Spleen (tissue), 11 donors: ENCODE data around the gene EHD2. TPM values are rescaled to one million over a fixed set of nuclear protein-coding genes. Genes with fewer than 3 reads are reported as not detected.
"Not testable (repeated sequence)": the region's sequence is repeated elsewhere in the genome, so short reads cannot be mapped to it uniquely, and the experiment has no call there.

Experiments used
- DNase-seq: peaks from one replicate; pipeline ENCODE4 v3.0.0-alpha.2; 2020
- H3K27ac ChIP-seq, 8 donors: fragments of 200-600 bp; sonication (generic) in 7 of 8; 1 replicate in 4 of 8; 2 replicates in 4 of 8; pipeline versions ENCODE4 v1.5.0 to v1.8.0; 2016 to 2021; ENCODE audit warnings: inconsistent platforms in 4 of 8, mild to moderate bottlenecking in 4 of 8, moderate library complexity in 1 of 8
- H3K27me3 ChIP-seq, 7 donors: fragments of 200-600 bp; sonication (generic) in 6 of 7; replicated peaks in 1 of 7; 1 replicate in 4 of 7; 2 replicates in 3 of 7; pipeline versions ENCODE4 v1.5.0 to v1.8.0; 2016 to 2021; ENCODE audit warnings: inconsistent platforms in 3 of 7, mild to moderate bottlenecking in 1 of 7
- H3K36me3 ChIP-seq, 6 donors: fragments of 200-600 bp; sonication (generic) in 5 of 6; 1 replicate in 4 of 6; 2 replicates in 2 of 6; pipeline versions ENCODE4 v1.5.0 to v1.8.0; 2016 to 2021; ENCODE audit warnings: inconsistent platforms in 2 of 6
- H3K4me1 ChIP-seq, 6 donors: fragments of 200-600 bp; sonication (generic) in 5 of 6; 1 replicate in 3 of 6; 2 replicates in 3 of 6; pipeline versions ENCODE4 v1.5.0 to v1.8.0; 2016 to 2021; ENCODE audit warnings: inconsistent platforms in 3 of 6
- H3K4me3 ChIP-seq, 8 donors: fragments of 200-600 bp; sonication (generic) in 7 of 8; 1 replicate in 4 of 8; 2 replicates in 4 of 8; pipeline versions ENCODE4 v1.5.0 to v1.8.0; 2016 to 2021; ENCODE audit warnings: inconsistent platforms in 4 of 8, mild to moderate bottlenecking in 4 of 8, moderate library complexity in 2 of 8
- H3K9me3 ChIP-seq, 8 donors: fragments of 200-600 bp; sonication (generic) in 7 of 8; 1 replicate in 4 of 8; 2 replicates in 4 of 8; pipeline versions ENCODE4 v1.5.0 to v1.8.0; 2016 to 2021; ENCODE audit warnings: inconsistent platforms in 4 of 8
- POLR2A ChIP-seq, 3 donors: fragments of 450-650 bp; IDR thresholded peaks; one replicate each; pipeline ENCODE4 v1.5.1; 2017; ENCODE audit warnings: antibody characterized with exemption in 3 of 3, mild to moderate bottlenecking in 1 of 3
- POLR2AphosphoS5 ChIP-seq, 3 donors: sonication (generic); formaldehyde crosslinking; IDR thresholded peaks; one replicate each; pipeline ENCODE4 v1.5.1; 2017; ENCODE audit warnings: antibody characterized with exemption in 3 of 3
- WGBS, 5 donors: extraction: QIAGEN DNeasy Blood & Tissue Kit in 3 of 5; methylation state at CpG; one replicate each; pipeline versions ENCODE4 v1.1.5 to v1.1.7; 2013 to 2018; 5-methylcytosine and 5-hydroxymethylcytosine counted together
- intact Hi-C: fragments of 100-400 bp; cut with DNase I; formaldehyde crosslinking; loops from one replicate; pipeline ENCODE4 v1.15.0; 2023; ENCODE audit warnings: low total_unique reads
- polyA plus RNA-seq, 3 donors: library from polyadenylated mRNA; stranded (reverse); fragments of 200-250 nt; gene quantifications; one replicate each; pipeline ENCODE4 v1.2.1, GENCODE V29; 2013
- total RNA-seq, 7 donors: library from RNA; depleted of rRNA in 3 of 7; stranded (reverse); fragments of >200 nt in 3 of 7; fragmentation: NEBNext Ultra II Directional in 4 of 7; extraction: Animal tissue kit (Norgen Biotek cat#: 25700) in 4 of 7; gene quantifications; one replicate each; pipeline versions ENCODE4 v1.1.0 to v1.2.1, GENCODE V29; 2016 to 2021
- TF ChIP-seq, protein P1 (sequence below), 11 experiments: fragments of 200-600 bp in 7 of 11; fragments of 450-650 bp in 4 of 11; sonication (generic) in 4 of 11; IDR thresholded peaks in 8 of 11; conservative IDR thresholded peaks in 3 of 11; 1 replicate in 7 of 11; 2 replicates in 4 of 11; pipeline versions ENCODE4 v1.4.0 to v1.8.0; 2016 to 2021; ENCODE audit warnings: antibody characterized with exemption in 11 of 11, inconsistent platforms in 4 of 11, mild to moderate bottlenecking in 1 of 11
- donor health status: healthy with polysubstance abuse.
- donor health status: DM: no; HTN: no; CAD: no; lungs with moderate emphysema.
- donor health status: DM: no; HTN: no; CAD: no.
- donor health status: Bipolar disorder and iron deficiency.
- donor health status: healthy.
- donor health status: DM: no; HTN: no; CAD: no.
- donor health status: DM: yes; HTN: yes; CAD: no.

EHD2 gene
- total and polyA plus RNA-seq, 10 donors, result 6.9 to 87.7 (median 57.5) TPM

DNA sequence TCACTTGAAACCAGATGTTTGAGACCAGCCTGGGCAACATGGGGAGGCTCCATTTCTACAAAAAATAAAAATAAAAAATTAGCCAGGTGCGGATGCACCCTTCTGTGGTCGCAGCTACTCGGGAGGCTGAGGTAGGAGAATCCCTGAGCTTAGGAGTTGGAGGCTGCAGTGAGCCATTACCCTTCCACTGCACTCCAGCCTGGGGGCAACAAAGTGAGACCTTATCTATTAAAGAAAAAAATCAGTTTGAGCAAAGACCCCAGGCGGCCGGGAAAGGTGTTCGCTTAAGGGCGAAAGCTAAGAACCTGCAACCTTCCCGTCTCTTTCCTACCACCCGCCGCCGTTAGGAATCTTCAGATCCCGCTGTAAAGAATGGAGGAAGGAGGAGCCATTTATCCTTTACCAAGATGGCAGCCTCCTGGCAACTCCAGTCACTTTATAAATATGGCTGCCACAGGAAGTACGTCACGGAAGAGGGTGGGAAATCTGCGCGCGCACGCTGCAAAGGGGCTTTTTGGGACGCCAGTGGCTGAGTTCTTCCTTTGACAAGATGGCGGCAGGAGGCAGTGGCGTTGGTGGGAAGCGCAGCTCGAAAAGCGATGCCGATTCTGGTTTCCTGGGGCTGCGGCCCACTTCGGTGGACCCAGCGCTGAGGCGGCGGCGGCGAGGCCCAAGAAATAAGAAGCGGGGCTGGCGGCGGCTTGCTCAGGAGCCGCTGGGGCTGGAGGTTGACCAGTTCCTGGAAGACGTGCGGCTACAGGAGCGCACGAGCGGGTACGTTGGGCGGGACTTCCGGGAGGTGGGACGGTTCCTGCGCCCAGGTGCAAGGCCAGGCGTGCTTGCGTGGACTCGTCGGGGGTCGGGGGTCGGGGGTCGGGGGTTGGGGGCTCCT lies 32.0 kb downstream of the EHD2 start, which contains the start of gene NOP53:
NOP53 (plus strand) TSS at position 537 of the 892 bp plus-strand sequence; CDS start at position 551, 14 bp downstream.
- TF ChIP-seq, protein P1, sequence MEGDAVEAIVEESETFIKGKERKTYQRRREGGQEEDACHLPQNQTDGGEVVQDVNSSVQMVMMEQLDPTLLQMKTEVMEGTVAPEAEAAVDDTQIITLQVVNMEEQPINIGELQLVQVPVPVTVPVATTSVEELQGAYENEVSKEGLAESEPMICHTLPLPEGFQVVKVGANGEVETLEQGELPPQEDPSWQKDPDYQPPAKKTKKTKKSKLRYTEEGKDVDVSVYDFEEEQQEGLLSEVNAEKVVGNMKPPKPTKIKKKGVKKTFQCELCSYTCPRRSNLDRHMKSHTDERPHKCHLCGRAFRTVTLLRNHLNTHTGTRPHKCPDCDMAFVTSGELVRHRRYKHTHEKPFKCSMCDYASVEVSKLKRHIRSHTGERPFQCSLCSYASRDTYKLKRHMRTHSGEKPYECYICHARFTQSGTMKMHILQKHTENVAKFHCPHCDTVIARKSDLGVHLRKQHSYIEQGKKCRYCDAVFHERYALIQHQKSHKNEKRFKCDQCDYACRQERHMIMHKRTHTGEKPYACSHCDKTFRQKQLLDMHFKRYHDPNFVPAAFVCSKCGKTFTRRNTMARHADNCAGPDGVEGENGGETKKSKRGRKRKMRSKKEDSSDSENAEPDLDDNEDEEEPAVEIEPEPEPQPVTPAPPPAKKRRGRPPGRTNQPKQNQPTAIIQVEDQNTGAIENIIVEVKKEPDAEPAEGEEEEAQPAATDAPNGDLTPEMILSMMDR (IDR thresholded peaks at IDR 0.05 in 8 of 11, conservative IDR thresholded peaks at IDR 0.05 in 3 of 11), result peak in 5 of 11 experiments; percentile 31 to 48 (median 34)
- TF ChIP-seq POLR2A (IDR thresholded peaks at IDR 0.05) (peak in 1 of 3 donors; percentile 62), POLR2AphosphoS5 (IDR thresholded peaks at IDR 0.05) (peak; percentile 95 to 98 (median 96))
- 4 to 5% (median 5%) methylated on average over 53 of the region's 53 CpGs for WGBS, 5 donors
- intact Hi-C loops, result no loop called here
- peak within 1 kb of the TSS; percentile 96 to 100 (median 97) for H3K27ac ChIP-seq
- peaks cover 28 to 80% (median 70%) of the 10 kb centered on the region in 6 donors for H3K4me1 ChIP-seq
- peak within 1 kb of the TSS; percentile 66 to 86 (median 72) for H3K4me3 ChIP-seq
- H3K27me3 ChIP-seq, result no peaks in the 10 kb centered on the region
- peak; percentile 96 for DNase-seq
- peaks cover 5 to 57% (median 34%) of the 10 kb centered on the region in 6 donors for H3K36me3 ChIP-seq
- no peaks in the 10 kb centered on the region for H3K9me3 ChIP-seq

DNA sequence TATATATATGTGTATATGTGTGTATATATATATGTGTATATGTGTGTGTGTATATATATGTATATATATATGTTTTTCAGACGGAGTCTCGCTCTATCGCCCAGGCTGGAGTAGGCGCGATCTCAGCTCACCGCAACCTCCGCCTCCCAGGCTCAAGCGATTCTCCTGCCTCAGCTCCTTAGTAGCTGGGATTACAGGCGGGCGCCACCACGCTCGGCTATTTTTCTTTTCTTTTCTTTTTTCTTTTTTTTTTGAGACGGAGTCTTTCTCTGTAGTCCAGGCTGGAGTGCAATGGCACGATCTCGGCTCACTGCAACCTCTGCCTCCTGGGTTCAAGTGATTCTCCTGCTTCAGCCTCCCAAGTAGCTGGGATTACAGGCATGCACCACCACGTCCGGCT lies 32.9 kb downstream of the EHD2 start:
- H3K36me3 ChIP-seq, result peaks cover 10 to 57% (median 42%) of the 10 kb centered on the region in 6 donors
- H3K9me3 ChIP-seq, H3K27me3 ChIP-seq, intact Hi-C loops, DNase-seq: not testable (repeated sequence)
- peak overlapping the region; percentile 66 to 86 (median 72) for H3K4me3 ChIP-seq
- H3K27ac ChIP-seq, result peak overlapping the region in 5 of 8 donors; percentile 96 to 100 (median 97)
- H3K4me1 ChIP-seq, result peaks cover 28 to 80% (median 71%) of the 10 kb centered on the region in 6 donors
- 63 to 78% (median 73%) methylated on average over 17 of the region's 17 CpGs for WGBS, 5 donors

DNA sequence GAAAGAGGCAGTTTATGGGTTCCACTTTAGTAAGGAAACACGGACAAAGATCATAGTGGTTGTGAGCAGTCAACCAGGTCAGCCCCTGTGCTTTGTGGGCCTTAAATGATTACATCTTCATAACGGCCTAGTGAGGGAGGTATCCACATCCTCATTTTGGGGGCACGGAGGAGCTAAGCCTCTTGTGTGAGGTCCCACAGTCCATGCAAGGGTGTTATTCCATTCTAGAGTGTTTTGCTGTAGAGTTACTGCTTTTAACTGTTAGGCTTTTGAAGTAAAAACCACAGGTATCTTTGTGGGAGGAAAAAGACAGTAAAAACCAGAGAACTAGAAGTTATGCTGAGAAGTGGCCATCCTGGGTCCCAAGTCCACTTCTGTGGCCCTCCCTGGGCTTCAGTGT lies 36.1 kb downstream of the EHD2 start:
- Histone ChIP-seq H3K4me1 (peaks cover 21 to 56% (median 49%) of the 10 kb centered on the region in 6 donors), H3K9me3 (no peaks in the 10 kb centered on the region), H3K27me3 (no peaks in the 10 kb centered on the region), H3K36me3 (peaks cover 10 to 81% (median 73%) of the 10 kb centered on the region in 6 donors), H3K4me3 (no peak overlapping the region), H3K27ac (no peak overlapping the region)
- no peak for DNase-seq
- intact Hi-C loops, result no loop called here
- WGBS, 5 donors, result 34 to 62% (median 43%) methylated on average over 3 of the region's 3 CpGs
- TF ChIP-seq, protein P1 (IDR thresholded peaks at IDR 0.05 in 8 of 11, conservative IDR thresholded peaks at IDR 0.05 in 3 of 11), result no peak
- no peak for TF ChIP-seq POLR2A (IDR thresholded peaks at IDR 0.05)
- TF ChIP-seq POLR2AphosphoS5 (IDR thresholded peaks at IDR 0.05), result no peak

DNA sequence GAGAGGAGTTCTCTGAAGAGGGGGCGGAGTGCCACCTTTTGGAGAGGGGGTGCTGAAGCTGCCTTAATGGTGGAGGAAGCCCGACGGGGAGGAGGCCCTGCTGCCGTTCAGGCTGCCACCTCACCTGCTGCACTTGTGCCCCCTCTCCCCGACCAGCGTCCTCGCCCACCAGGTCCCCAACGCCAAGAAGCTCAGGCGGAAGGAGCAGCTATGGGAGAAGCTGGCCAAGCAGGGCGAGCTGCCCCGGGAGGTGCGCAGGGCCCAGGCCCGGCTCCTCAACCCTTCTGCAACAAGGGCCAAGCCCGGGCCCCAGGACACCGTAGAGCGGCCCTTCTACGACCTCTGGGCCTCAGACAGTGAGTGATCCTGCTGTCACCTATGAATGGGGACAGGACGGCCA lies 37.5 kb downstream of the EHD2 start:
- Histone ChIP-seq H3K4me3 (no peak overlapping the region), H3K27ac (no peak overlapping the region), H3K4me1 (peaks cover 20 to 46% (median 40%) of the 10 kb centered on the region in 6 donors), H3K9me3 (no peaks in the 10 kb centered on the region), H3K27me3 (no peaks in the 10 kb centered on the region), H3K36me3 (peaks cover 10 to 95% (median 88%) of the 10 kb centered on the region in 6 donors)
- TF ChIP-seq, protein P1 (IDR thresholded peaks at IDR 0.05 in 8 of 11, conservative IDR thresholded peaks at IDR 0.05 in 3 of 11), result no peak
- TF ChIP-seq POLR2AphosphoS5 (IDR thresholded peaks at IDR 0.05) (peak in 2 of 3 donors; percentile 5 to 35), POLR2A (IDR thresholded peaks at IDR 0.05) (no peak)
- 90 to 96% (median 95%) methylated on average over 9 to 18 of the region's 18 CpGs for WGBS, 5 donors
- no peak for DNase-seq
- intact Hi-C loops, result no loop called here
